Large intestine (tissue), 3 donors: Measurements from ENCODE around the gene CENPW. TPM values are rescaled to one million over a fixed set of nuclear protein-coding genes. Genes with fewer than 3 reads are reported as not detected.

Experiments used
- DNase-seq, 2 donors: peaks; one replicate each; pipeline versions ENCODE4 v3.0.0 to v3.0.0-alpha.2; 2013
- H3K27ac ChIP-seq: one replicate; pipeline ENCODE4 v1.5.1; 2013; ENCODE audit warnings: low read length
- H3K27me3 ChIP-seq: 2 replicates; pipeline ENCODE4 v1.6.1; 2013; ENCODE audit warnings: low read length; ENCODE audit not compliant: control insufficient read depth, insufficient read depth
- H3K36me3 ChIP-seq: 2 replicates; pipeline ENCODE4 v1.6.1; 2013; ENCODE audit warnings: low read length; ENCODE audit not compliant: control insufficient read depth, insufficient read depth
- H3K4me1 ChIP-seq: one replicate; pipeline ENCODE4 v1.6.1; 2013; ENCODE audit warnings: low read length; ENCODE audit not compliant: control insufficient read depth, insufficient read depth
- H3K4me3 ChIP-seq: one replicate; pipeline ENCODE4 v1.5.1; 2013; ENCODE audit warnings: low read length
- H3K9me3 ChIP-seq: one replicate; pipeline ENCODE4 v1.6.1; 2013; ENCODE audit warnings: mild to moderate bottlenecking, low read depth, low read length, moderate library complexity; ENCODE audit not compliant: control insufficient read depth
- WGBS: methylation state at CpG from one replicate; pipeline ENCODE4 v1.1.5; 2013; ENCODE audit warnings: low lambda C conversion rate; ENCODE audit not compliant: insufficient coverage; 5-methylcytosine and 5-hydroxymethylcytosine counted together
- polyA plus RNA-seq: library from polyadenylated mRNA; unstranded; fragments of 120-200 nt; gene quantifications from one replicate; pipeline ENCODE4 v1.2.1, GENCODE V29; 2013

Gene CENPW
- polyA plus RNA-seq, 1 donor: 13.9 TPM

DNA sequence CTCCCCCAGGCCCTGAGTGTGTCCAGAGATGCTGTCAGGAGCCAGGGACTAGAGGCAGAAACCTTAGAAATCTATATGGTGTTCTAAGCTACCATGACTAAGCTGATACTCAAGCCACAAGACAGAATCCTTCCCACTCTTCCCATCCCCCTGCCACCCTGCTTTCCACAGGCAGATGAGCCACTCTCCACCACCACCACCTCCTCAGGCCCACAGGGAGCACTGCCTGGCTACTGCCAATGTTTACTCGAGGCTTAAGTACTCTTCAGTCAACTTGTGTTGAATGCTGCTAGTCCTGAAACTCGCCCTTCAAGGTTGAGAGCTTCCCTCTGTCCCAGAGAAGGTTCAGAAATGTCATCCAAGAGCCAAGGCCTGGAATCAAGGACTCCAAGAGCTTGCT is 56.2 kb downstream of the CENPW start:
- Histone ChIP-seq H3K27ac (no peak overlapping the region), H3K36me3 (no peaks in the 10 kb centered on the region), H3K27me3 (no peaks in the 10 kb centered on the region), H3K9me3 (no peaks in the 10 kb centered on the region), H3K4me3 (no peak overlapping the region), H3K4me1 (no peaks in the 10 kb centered on the region)
- no CpG with 5 or more reads among the region's 2 CpGs for WGBS
- no peak for DNase-seq
